Progenitor cell of endocrine pancreas (in vitro differentiated cells): ENCODE data around the gene CPT1A. TPM values are rescaled to one million over a fixed set of nuclear protein-coding genes. Genes with fewer than 3 reads are reported as not detected.

Source experiments
- DNase-seq: peaks from one replicate; pipeline ENCODE4 v3.0.0; 2021; ENCODE audit warnings: low spot score; ENCODE audit not compliant: unreplicated experiment
- H3K27ac Mint-ChIP-seq: 2 replicates; pipeline ENCODE4 v1.8.0; 2021; ENCODE audit warnings: mild to moderate bottlenecking, moderate library complexity, mixed read lengths
- H3K27me3 Mint-ChIP-seq: 2 replicates; pipeline ENCODE4 v1.8.0; 2021; ENCODE audit warnings: mixed read lengths
- H3K36me3 Mint-ChIP-seq: 2 replicates; pipeline ENCODE4 v1.8.0; 2022; ENCODE audit warnings: mixed read lengths; ENCODE audit not compliant: insufficient read depth
- H3K4me1 Mint-ChIP-seq: 2 replicates; pipeline ENCODE4 v1.8.0; 2021; ENCODE audit warnings: low read depth, mixed read lengths
- H3K4me3 Mint-ChIP-seq: 2 replicates; pipeline ENCODE4 v1.8.0; 2021; ENCODE audit warnings: low read depth, mild to moderate bottlenecking, moderate library complexity, mixed read lengths
- H3K9me3 Mint-ChIP-seq: 2 replicates; pipeline ENCODE4 v1.8.0; 2021; ENCODE audit warnings: low read depth, mixed read lengths
- CTCF ChIP-seq: fragments of 200-600 bp; sonication (generic); IDR thresholded peaks from one replicate; pipeline ENCODE4 v1.5.0; 2021; ENCODE audit warnings: antibody characterized with exemption, mild to moderate bottlenecking; ENCODE audit not compliant: unreplicated experiment
- total RNA-seq: library from RNA; stranded (reverse); gene quantifications from 2 replicates; pipeline ENCODE4 v1.2.1, GENCODE V29; 2021

CPT1A gene
- total RNA-seq, 1 donor from 2014 or later: 5.7 TPM

- Mint-ChIP-seq H3K36me3 (no peaks in the 10 kb centered on the region), H3K9me3 (no peaks in the 10 kb centered on the region), H3K4me1 (peaks cover 20% of the 10 kb centered on the region), H3K27ac (no peak overlapping the region), H3K27me3 (peaks cover 19% of the 10 kb centered on the region), H3K4me3 (no peak overlapping the region)
- TF ChIP-seq CTCF: no peak
- no peak for DNase-seq
Measured at GRCh38 chr11:68835328-68835727, 6.4 kb downstream of the CPT1A start.

- Mint-ChIP-seq H3K4me1 (peaks cover 4% of the 10 kb centered on the region), H3K4me3 (no peak overlapping the region), H3K36me3 (no peaks in the 10 kb centered on the region), H3K27me3 (peaks cover 18% of the 10 kb centered on the region), H3K27ac (no peak overlapping the region), H3K9me3 (no peaks in the 10 kb centered on the region)
- TF ChIP-seq CTCF: no peak
- no peak for DNase-seq
Measured at GRCh38 chr11:68832476-68833181, 9.1 kb downstream of the CPT1A start.

GRCh38 chr11:68831124-68831523, 10.6 kb downstream of the CPT1A start:
- H3K9me3 Mint-ChIP-seq: no peaks in the 10 kb centered on the region
- no peak overlapping the region for H3K4me3 Mint-ChIP-seq
- no peak for DNase-seq
- TF ChIP-seq CTCF: no peak
- no peak overlapping the region for H3K27ac Mint-ChIP-seq
- H3K4me1 Mint-ChIP-seq: peaks cover 4% of the 10 kb centered on the region
- no peaks in the 10 kb centered on the region for H3K36me3 Mint-ChIP-seq
- peaks cover 20% of the 10 kb centered on the region for H3K27me3 Mint-ChIP-seq

GRCh38 chr11:68829581-68829980, 12.1 kb downstream of the CPT1A start:
- DNase-seq: no peak
- TF ChIP-seq CTCF: no peak
- peaks cover 20% of the 10 kb centered on the region for H3K27me3 Mint-ChIP-seq
- H3K4me1 Mint-ChIP-seq: peaks cover 4% of the 10 kb centered on the region
- H3K36me3 Mint-ChIP-seq: no peaks in the 10 kb centered on the region
- H3K9me3 Mint-ChIP-seq: no peaks in the 10 kb centered on the region
- H3K27ac Mint-ChIP-seq: no peak overlapping the region
- H3K4me3 Mint-ChIP-seq: no peak overlapping the region

- DNase-seq: no peak
- H3K9me3 Mint-ChIP-seq: no peaks in the 10 kb centered on the region
- H3K27ac Mint-ChIP-seq: no peak overlapping the region
- peaks cover 20% of the 10 kb centered on the region for H3K27me3 Mint-ChIP-seq
- peaks cover 4% of the 10 kb centered on the region for H3K4me1 Mint-ChIP-seq
- H3K36me3 Mint-ChIP-seq: no peaks in the 10 kb centered on the region
- TF ChIP-seq CTCF: no peak
- no peak overlapping the region for H3K4me3 Mint-ChIP-seq
Measured at GRCh38 chr11:68828957-68829356, 12.8 kb downstream of the CPT1A start.
